Measurements from ENCODE around the gene GRHL1. TPM values are rescaled to one million over a fixed set of nuclear protein-coding genes. Genes with fewer than 3 reads are reported as not detected.

The GRHL1 gene
- total and polyA plus RNA-seq, 9 of the 15 experiments (the other 6 are each of a cell fraction or from before 2014, with no cell fraction given), result 1.7 to 6.1 (median 4.7) TPM

GRCh38 chr2:9984871-9985480, 33.5 kb downstream of the GRHL1 start (continued):
- TF ChIP-seq ZNF512 (tag; IDR thresholded peaks at IDR 0.05) (no peak), ZNF184 (CRISPR knock-in tag; IDR thresholded peaks at IDR 0.05) (no peak), ZNF146 (CRISPR knock-in tag; IDR thresholded peaks at IDR 0.05; ENCODE audit: unreplicated experiment) (no peak), CHD7 (IDR thresholded peaks at IDR 0.05; ENCODE audit: low read depth, low read length) (no peak), TSHZ1 (CRISPR knock-in tag; IDR thresholded peaks at IDR 0.05) (no peak), PRPF4 (IDR thresholded peaks at IDR 0.05; ENCODE audit: insufficient read depth, low read depth, low read length, poor library complexity, severe bottlenecking) (no peak), ID3 (CRISPR knock-in tag; IDR thresholded peaks at IDR 0.05) (no peak), ID3 (tag; IDR thresholded peaks at IDR 0.05) (no peak), ZNF24 (IDR thresholded peaks at IDR 0.05) (no peak), KLF6 (CRISPR knock-in tag; IDR thresholded peaks at IDR 0.05; ENCODE audit: borderline replicate concordance) (no peak)

Measured in K562 (cell line).